TTC549 (cell line): ENCODE data around the gene CHSY1.

Source experiments
- FAIRE-seq: peaks from 2 replicates; lab custom pipeline; 2012; peaks lifted over from hg19 to GRCh38; lab: Jason Lieb, UNC

The CHSY1 gene

DNA sequence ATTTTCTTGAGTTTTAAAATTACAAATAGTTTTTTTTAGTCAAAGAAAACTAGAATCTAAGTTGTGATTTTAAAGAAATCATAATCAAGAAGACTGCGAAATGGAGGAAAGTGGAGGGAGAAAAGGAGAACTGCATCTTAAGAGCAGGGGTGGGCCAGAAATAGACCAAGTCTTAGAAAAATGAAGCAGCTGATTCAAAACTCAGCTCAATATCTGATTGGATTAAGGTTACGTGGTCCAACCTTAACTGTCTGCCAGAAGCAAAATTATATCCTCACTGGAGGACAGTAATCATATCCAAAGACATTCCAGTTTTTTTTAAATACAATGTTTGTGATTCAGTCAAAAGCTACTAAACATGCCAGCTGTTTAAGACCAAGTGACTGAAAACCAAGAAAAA is 41.4 kb downstream of the CHSY1 start:
- no peak for FAIRE-seq

GRCh38 chr15:101210058-101210457 is 41.8 kb downstream of the CHSY1 start:
- no peak for FAIRE-seq

DNA sequence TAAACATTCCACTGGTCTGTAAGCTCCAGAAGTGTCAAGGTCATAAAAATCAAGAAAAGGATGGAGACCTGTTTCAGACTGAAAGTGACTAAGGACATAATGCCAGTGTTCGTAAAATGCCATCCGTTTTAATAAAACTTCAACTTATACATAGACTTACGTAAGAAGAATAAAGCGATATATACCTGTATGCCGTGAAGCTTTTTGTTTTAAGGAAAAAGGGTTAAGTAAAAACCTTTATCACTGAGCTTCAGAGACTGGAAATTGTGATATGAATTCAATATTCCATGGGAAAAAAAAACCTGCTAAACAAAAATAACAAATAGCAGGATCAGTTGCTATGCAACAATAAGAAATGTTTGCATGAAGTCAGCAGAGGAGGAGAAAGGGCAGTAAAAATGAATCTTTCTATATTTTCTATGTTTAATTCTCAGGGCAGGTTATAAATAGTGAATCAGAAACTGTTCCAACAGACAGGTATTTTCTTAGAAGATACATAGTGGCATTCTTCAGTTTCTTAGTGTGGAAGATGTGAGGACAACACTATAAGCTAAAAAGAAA is 42.5 kb downstream of the CHSY1 start:
- FAIRE-seq = no peak

GRCh38 chr15:101207867-101208288 is 44.0 kb downstream of the CHSY1 start:
- no peak for FAIRE-seq

DNA sequence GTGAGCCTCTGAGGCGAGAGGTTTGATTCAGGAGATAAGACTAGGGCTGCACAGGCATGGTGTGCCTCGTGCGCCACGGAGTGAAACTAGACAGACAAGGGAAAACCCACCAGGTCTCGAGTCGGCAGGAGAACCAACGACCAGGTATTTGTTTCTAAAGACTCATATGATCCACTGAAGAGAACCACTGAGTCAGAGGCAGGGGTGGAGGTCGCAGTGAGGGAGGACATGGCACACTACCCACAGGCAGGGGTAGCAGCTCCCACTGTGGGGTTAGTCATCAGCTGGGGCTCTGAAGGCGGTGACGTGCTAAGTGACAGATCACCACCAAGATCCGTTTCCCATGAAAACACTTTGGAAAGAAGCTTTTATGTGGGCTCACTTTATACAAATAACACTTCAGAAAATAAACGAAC is 45.7 kb downstream of the CHSY1 start:
- no peak for FAIRE-seq

DNA sequence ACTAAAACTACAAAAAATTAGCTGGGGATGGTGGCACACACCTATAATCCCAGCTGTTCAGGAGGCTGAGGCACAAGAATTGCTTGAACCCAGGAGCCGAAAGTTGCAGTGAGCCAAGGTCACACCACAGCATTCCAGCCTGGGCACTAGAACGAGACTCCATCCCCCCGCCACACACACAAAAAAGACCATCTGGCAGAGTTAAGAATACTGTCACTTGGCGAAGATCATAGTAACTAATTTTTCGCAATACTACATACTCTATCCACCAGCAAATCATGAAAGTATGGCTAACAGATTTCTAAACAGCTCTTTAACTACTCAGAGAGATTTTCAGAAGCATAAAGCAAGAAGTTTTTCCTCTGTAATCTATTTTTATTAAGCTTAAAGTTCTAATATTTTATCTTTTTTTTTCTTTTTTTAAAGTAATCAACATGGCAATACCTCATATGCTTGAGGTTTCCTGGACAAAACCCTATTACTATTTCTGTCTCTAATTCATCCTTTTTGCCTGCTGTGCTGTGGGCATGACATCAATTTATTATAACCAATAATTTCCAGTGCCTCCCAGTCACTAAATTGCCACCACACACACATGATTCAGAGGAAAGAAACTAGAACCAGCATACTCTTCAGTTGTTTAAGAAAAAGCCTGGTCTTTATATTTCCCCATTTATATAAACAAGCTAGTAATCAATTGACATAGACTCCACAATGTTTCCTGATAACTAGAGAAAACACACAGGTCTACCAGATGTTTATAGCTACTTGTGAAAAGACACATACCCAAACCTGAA is 46.9 kb downstream of the CHSY1 start:
- FAIRE-seq = no peak

- FAIRE-seq = no peak
Measured at GRCh38 chr15:101203607-101204189, 48.1 kb downstream of the CHSY1 start.

DNA sequence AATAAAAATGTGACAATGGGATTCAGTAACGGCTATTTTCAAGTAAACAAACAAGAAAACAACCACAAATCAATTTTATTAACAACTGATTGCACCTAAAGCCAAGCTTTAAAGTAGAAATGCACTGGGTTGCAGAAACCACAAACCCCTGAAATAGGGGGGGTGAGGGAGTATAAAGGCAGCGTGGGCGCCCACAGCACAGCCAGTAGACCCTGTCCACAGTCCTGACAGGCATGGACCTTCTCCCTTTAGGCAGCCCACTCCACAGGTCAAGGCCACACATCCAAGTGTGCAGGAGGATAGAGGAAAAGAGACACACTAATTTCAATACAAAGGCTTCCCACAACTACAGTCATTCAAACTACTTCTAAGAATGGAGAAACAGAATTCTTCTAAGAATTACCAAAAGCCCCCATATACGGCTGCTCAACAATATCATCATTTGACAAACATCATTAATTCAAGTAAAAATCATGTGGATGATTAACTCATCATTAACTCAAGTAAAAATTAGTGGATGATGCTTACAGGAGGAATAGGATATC is 48.7 kb downstream of the CHSY1 start:
- no peak for FAIRE-seq

DNA sequence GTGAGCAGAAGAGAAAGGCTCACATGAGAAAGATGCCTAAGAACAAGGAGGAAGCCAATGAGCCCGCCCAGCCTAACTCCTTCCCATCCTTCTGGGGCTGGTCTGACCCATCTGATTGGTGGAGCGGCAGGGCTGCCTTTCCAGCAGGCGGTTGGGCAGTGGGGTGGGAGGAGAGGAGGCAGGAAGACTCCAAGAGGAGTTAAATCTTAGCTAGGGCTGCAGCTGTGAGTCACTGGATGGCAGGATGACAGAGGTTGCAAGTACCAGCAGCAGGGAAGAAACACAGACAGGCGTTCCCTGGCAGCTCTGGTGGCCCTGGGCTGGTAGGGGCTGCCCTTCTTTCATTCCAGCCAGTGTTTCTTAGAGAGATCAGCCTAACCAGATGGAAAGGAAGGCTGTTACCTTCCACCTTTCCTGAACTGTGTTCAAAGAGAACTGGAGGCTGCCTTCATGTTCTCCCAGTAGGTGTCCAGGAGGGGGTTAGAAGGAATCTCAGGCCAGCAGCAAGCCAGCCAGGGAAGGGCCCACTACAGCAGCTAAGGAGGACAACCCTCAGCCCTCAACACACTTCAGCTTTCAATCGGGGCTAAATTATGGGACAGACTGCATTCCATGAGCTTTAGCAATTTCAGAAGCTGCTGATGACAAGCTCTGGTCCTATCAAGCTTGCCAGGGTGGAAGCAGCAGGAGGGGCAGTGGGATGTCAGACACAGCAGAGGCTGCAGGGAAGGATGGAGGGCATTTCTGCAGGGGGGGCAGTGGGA is 50.3 kb downstream of the CHSY1 start:
- FAIRE-seq = no peak

DNA sequence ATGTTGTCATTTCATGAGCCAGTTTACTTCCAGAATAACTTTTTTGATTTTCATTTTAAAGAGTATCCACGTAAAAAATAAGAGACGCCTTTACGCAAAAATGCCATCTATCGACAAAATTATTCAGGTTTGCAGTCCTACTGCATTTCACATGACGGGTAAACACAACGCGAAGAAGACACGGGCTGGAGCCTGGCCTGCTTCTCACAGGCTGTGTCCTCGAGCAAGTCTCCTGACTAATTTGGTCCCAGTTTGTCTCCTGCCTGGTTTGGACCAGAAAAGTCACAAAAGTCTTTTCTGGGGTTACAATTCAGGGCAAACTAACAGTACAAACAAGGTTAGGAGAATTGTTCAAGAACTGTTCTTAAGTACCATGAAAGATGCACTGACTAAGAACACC is 51.7 kb downstream of the CHSY1 start:
- no peak for FAIRE-seq

DNA sequence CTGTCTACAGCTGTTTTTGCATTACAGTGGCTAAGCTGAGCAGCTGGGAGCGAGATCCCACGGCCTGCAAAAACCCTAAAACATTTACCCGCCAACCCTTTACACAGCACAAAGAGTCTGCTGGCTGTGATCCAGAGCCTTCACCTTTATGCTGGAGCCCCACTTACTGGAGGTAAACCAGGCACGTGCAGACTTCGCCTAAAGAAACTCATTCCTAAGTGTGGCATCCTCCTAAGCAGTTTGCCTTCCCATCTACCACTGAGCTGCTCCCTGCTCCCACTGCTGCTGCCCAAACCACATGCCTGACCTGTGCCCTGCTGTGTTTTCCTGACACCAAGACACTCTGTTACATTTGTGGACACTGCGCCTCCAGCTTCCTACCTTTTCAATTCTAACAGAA is 53.0 kb downstream of the CHSY1 start:
- FAIRE-seq = no peak

- FAIRE-seq = no peak
Measured at GRCh38 chr15:101198031-101198575, 53.7 kb downstream of the CHSY1 start.

DNA sequence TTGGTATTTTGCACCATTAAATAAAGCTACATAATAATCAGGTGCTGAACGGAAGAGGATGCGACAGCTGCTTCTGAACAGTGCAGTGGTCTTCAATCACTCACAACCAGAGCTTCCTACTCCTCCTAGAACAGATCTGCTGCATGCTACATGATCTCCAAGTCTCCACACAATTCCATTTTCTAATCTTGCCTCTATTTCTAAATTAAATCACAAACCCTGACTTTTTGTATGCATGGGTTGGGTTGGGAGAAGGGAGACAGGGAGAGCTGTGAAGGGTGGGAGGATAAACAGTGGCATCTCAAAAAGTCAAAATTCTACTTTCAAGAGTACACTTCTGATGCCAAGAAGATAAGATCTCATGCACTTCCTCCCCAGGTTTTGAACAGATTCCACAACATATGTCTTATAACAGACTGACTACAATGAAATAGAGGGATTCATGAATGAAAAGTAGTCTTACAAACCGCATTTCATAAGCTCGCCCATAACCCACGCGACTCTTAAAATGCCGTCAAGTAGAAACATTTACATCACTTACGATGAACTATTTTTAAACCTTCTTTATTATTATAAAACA is 57.2 kb downstream of the CHSY1 start:
- no peak for FAIRE-seq

DNA sequence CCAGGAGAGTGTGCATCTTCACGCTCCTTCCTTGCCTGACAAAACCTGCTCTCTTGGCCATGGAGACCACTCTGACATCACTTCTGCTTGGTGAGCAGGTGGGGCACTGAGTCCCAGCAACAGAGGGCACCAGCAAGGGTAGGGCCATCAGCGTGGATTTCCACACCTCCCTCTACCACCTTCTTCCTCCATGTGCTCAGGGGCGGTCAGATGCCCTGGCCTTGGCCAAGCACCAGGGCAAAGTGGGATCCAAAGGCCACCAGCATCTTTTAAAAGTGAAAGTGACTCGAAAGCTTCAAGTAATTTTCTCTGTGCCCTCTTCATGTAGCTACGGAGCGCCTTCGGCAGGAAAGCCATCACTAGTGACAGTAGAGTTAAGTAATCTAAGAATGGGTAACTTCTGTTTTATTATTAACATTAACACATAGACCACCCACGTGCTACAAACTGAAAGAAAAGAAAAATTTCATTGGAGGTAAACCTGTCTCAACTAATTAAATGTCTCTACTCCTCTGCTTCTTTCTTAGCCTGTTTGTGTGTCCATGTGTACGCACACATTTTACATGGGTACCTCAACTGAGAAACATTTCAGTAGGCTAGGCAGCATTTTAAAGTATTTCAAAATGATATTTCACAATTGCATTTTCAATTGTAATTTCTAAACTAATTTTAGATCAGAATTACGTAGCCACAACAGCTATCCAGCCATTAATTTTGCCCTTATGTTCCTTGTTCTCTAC is 57.9 kb downstream of the CHSY1 start:
- FAIRE-seq = no peak

GRCh38 chr15:101193120-101193644 is 58.7 kb downstream of the CHSY1 start:
- no peak for FAIRE-seq

GRCh38 chr15:101192081-101192480 is 59.8 kb downstream of the CHSY1 start:
- no peak for FAIRE-seq

GRCh38 chr15:101191242-101191641 is 60.6 kb downstream of the CHSY1 start:
- no peak for FAIRE-seq

- FAIRE-seq = no peak
Measured at GRCh38 chr15:101190092-101190595, 61.7 kb downstream of the CHSY1 start.

- no peak for FAIRE-seq
Measured at GRCh38 chr15:101189409-101190091, 62.3 kb downstream of the CHSY1 start.
